Vagina (tissue), 2 donors: Measurements from ENCODE around the gene LEO1. TPM values are rescaled to one million over a fixed set of nuclear protein-coding genes. Genes with fewer than 3 reads are reported as not detected.
A peak's percentile ranks its signal among the peaks of the same experiment; 100 is the strongest.

Source experiments
- DNase-seq, 2 donors: peaks; one replicate each; pipeline ENCODE4 v3.0.0-alpha.2; 2017; ENCODE audit errors: extremely low spot score in 2 of 2
- H3K27ac ChIP-seq: fragments of 200-600 bp; sonication (generic); one replicate; pipeline ENCODE4 v1.5.1; 2019
- H3K27me3 ChIP-seq: fragments of 200-600 bp; sonication (generic); one replicate; pipeline ENCODE4 v1.5.1; 2019
- H3K36me3 ChIP-seq, 2 donors: fragments of 200-600 bp; sonication (generic); one replicate each; pipeline ENCODE4 v1.5.1; 2017 to 2019
- H3K4me1 ChIP-seq: fragments of 200-600 bp; sonication (generic); one replicate; pipeline ENCODE4 v1.5.1; 2019
- H3K4me3 ChIP-seq, 2 donors: fragments of 200-600 bp; sonication (generic); 1 replicate in 1 of 2; 2 replicates in 1 of 2; pipeline ENCODE4 v1.5.1; 2016 to 2019
- H3K9me3 ChIP-seq: fragments of 200-600 bp; sonication (generic); one replicate; pipeline ENCODE4 v1.5.1; 2019
- CTCF ChIP-seq, 3 experiments: fragments of 450-650 bp in 2 of 3; fragments of 200-600 bp in 1 of 3; sonication (generic) in 1 of 3; IDR thresholded peaks; one replicate each; pipeline ENCODE4 v1.5.1; 2017 to 2019; ENCODE audit warnings: antibody characterized with exemption in 3 of 3, mild to moderate bottlenecking in 2 of 3, moderate library complexity in 2 of 3
- POLR2A ChIP-seq, 2 donors: fragments of 450-650 bp; IDR thresholded peaks; one replicate each; pipeline ENCODE4 v1.6.1; 2017; ENCODE audit warnings: antibody characterized with exemption in 2 of 2, mild to moderate bottlenecking in 2 of 2, moderate library complexity in 2 of 2
- POLR2AphosphoS5 ChIP-seq, 2 donors: sonication (generic); formaldehyde crosslinking; IDR thresholded peaks; one replicate each; pipeline ENCODE4 v1.9.0; 2017; ENCODE audit warnings: antibody characterized with exemption in 2 of 2, mild to moderate bottlenecking in 2 of 2, low read depth in 1 of 2; ENCODE audit not compliant: insufficient read depth in 1 of 2
- intact Hi-C: fragments of 100-400 bp; cut with DNase I; formaldehyde crosslinking; loops from one replicate; pipeline ENCODE4 v1.15.1; 2023
- total RNA-seq: library from RNA; depleted of rRNA; stranded (reverse); fragments of >200 nt; gene quantifications from one replicate; pipeline ENCODE4 v1.2.3, GENCODE V29; 2016

The LEO1 gene
- total RNA-seq, 1 donor from 2014 or later = 21.9 TPM

DNA sequence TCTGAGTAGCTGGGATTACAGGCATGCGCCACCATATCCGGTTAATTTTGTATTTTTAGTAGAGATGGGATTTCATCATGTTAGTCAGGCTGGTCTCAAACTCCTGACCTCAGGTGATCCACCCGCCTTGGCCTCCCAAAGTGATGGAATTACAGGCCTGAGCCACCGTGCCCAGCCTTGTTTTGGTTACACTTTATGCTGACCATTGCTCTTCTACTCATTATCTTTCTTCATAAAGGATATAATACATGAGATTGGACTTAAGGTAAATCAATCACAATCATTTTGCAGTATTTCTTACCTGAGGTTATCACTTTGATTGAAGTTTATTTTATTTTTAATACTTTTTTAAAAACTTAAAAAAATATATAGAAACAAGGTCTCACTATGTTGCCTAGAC is 2.2 kb upstream of the LEO1 start:
- TF ChIP-seq POLR2A (IDR thresholded peaks at IDR 0.05) = no peak
- TF ChIP-seq POLR2AphosphoS5 (IDR thresholded peaks at IDR 0.05; ENCODE audit: insufficient read depth in 1 of 2, low read depth in 1 of 2) = no peak
- TF ChIP-seq CTCF (IDR thresholded peaks at IDR 0.05) = no peak
- H3K9me3 ChIP-seq = no peaks in the 10 kb centered on the region
- H3K4me1 ChIP-seq = peaks cover 14% of the 10 kb centered on the region
- no peak overlapping the region for H3K27ac ChIP-seq
- H3K4me3 ChIP-seq = no peak overlapping the region
- no peaks in the 10 kb centered on the region for H3K27me3 ChIP-seq
- no peaks in the 10 kb centered on the region for H3K36me3 ChIP-seq
- intact Hi-C loops = no loop called here
- no peak for DNase-seq

DNA sequence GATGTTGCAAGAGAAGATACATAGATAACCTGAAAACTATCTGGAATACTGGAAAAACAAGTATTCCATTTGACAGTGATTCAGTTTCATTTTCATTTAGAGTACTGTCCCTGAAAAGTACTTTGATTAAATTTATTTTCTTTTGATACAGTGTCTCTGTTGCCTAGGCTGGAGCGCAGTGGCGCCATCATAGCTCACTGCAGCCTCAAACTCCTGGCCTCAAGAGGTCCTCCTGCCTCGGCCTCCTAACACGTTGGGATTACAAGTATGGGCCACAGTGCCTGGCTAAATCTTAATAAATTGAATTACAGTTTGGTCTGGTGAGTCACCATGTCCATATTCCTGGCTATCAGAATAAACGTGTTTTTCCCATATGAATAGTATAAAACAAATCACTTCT is 1.6 kb upstream of the LEO1 start:
- Histone ChIP-seq H3K4me3 (no peak overlapping the region), H3K36me3 (no peaks in the 10 kb centered on the region), H3K9me3 (no peaks in the 10 kb centered on the region), H3K27ac (no peak overlapping the region), H3K27me3 (no peaks in the 10 kb centered on the region), H3K4me1 (peaks cover 14% of the 10 kb centered on the region)
- TF ChIP-seq POLR2A (IDR thresholded peaks at IDR 0.05) (no peak), POLR2AphosphoS5 (IDR thresholded peaks at IDR 0.05; ENCODE audit: insufficient read depth in 1 of 2, low read depth in 1 of 2) (no peak), CTCF (IDR thresholded peaks at IDR 0.05) (no peak)
- intact Hi-C loops = no loop called here
- DNase-seq = no peak

DNA sequence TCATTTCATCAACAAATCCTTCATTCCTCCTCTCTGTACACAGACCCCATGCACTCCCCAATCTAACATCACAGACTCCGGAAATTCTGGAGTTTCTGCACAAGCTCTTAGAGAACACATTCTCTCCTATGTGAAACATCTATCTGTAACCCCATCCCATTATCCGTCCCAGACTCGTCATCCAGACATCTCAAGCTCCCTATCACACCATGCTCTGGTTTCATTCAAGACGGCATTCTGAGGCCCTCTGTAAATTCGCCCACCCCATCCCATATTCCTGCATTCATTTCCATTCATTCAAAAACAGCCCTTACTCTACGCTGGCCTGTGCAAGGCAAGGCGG is 575 bp downstream of the LEO1 start:
- Histone ChIP-seq H3K36me3 (peaks cover 0 to 11% of the 10 kb centered on the region in 2 donors), H3K9me3 (peaks cover 14% of the 10 kb centered on the region), H3K4me1 (peaks cover 14% of the 10 kb centered on the region), H3K27me3 (no peaks in the 10 kb centered on the region), H3K4me3 (peak overlapping the region; percentile 70 to 91), H3K27ac (peak overlapping the region; percentile 84)
- TF ChIP-seq CTCF (IDR thresholded peaks at IDR 0.05) = no peak
- TF ChIP-seq POLR2A (IDR thresholded peaks at IDR 0.05) = no peak
- no peak for TF ChIP-seq POLR2AphosphoS5 (IDR thresholded peaks at IDR 0.05; ENCODE audit: insufficient read depth in 1 of 2, low read depth in 1 of 2)
- no peak for DNase-seq
- intact Hi-C loops = no loop called here

- intact Hi-C loops = no loop called here
- H3K27ac ChIP-seq = no peak overlapping the region
- H3K36me3 ChIP-seq = peaks cover 0 to 15% of the 10 kb centered on the region in 2 donors
- TF ChIP-seq POLR2A (IDR thresholded peaks at IDR 0.05) = no peak
- TF ChIP-seq POLR2AphosphoS5 (IDR thresholded peaks at IDR 0.05; ENCODE audit: insufficient read depth in 1 of 2, low read depth in 1 of 2) = no peak
- no peak for TF ChIP-seq CTCF (IDR thresholded peaks at IDR 0.05)
- no peaks in the 10 kb centered on the region for H3K27me3 ChIP-seq
- peaks cover 14% of the 10 kb centered on the region for H3K9me3 ChIP-seq
- H3K4me3 ChIP-seq = peak overlapping the region in 1 of 2 donors; percentile 70
- DNase-seq = no peak
- H3K4me1 ChIP-seq = peaks cover 14% of the 10 kb centered on the region
Observed at GRCh38 chr15:51970132-51970817, 1.3 kb downstream of the LEO1 start.

DNA sequence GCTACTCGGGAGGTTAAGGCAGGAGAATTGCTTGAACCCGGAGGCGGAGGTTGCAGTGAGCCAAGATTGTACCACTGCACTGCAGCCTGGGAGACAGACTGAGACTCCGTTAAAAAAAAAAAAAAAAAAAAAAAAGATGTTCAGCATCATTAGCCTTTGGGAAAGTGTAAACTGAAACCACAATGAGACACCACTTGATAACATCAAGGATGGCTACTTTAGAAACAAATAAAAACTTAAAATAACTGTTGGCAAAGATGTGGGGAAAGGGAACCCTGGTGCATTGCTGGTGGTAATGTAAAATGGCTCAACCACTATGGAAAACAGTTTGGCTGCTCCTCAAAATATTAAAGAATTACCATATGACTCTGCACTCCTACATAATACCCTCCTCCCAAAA is 1.9 kb downstream of the LEO1 start:
- no peak for DNase-seq
- Histone ChIP-seq H3K4me3 (no peak overlapping the region), H3K27me3 (no peaks in the 10 kb centered on the region), H3K36me3 (peaks cover 0 to 21% of the 10 kb centered on the region in 2 donors), H3K9me3 (peaks cover 14% of the 10 kb centered on the region), H3K27ac (no peak overlapping the region), H3K4me1 (peaks cover 14% of the 10 kb centered on the region)
- intact Hi-C loops = no loop called here
- TF ChIP-seq POLR2AphosphoS5 (IDR thresholded peaks at IDR 0.05; ENCODE audit: insufficient read depth in 1 of 2, low read depth in 1 of 2) (no peak), POLR2A (IDR thresholded peaks at IDR 0.05) (no peak), CTCF (IDR thresholded peaks at IDR 0.05) (no peak)
